SIG-M5 (cell line): ENCODE results near the gene CRTC3.

ENCODE experiments used
- DNase-seq: peaks from one replicate; lab custom pipeline; 2025; lab: John Stamatoyannopoulos, UW

The CRTC3 gene

GRCh38 chr15:90593499-90594158 is 63.9 kb downstream of the CRTC3 start:
- no peak for DNase-seq

DNA sequence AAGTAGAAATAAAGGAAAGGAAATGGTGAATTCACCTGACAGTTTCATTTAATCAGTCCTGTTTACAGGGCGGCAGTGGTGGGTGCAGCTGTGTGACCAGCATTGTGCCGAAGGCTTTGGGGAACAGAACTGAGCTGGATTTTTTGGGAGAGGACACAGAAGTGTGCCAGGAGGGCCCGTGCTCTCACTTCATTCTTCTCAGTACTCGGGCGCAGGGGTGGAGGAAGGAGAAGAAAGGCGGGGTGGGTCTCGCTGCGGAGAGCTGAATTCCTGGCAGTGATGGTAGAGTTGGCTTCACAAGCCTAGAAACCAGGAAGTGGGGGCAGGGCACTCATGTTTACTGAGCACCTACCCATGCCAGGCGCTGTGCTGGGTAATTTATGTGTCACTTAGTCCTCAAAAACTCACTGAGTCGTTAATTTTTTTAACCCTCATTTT is 64.6 kb downstream of the CRTC3 start:
- DNase-seq, result no peak

DNA sequence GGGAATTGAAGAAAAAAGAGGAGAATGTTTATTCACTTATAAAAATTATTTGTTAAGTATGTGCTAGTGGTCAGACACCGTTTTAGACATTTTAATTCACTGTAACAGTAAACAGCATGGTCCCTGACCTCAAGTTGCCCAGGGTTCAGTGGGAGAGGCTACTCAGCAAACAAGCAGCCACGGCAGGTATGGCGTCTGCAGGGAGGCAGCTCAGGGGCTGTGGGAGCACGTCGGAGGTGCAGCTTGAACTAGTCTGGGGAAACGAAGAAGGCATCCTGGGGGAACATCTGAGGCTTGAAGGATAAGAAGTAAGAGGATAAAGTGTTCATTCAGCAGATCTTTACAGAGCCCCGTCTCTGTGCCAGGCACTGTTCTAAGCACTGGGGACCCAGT is 66.0 kb downstream of the CRTC3 start:
- no peak for DNase-seq

- DNase-seq, result no peak
Measured at GRCh38 chr15:90596943-90597342, 67.2 kb downstream of the CRTC3 start.

- DNase-seq, result no peak
Measured at GRCh38 chr15:90597577-90597976, 67.9 kb downstream of the CRTC3 start.

DNA sequence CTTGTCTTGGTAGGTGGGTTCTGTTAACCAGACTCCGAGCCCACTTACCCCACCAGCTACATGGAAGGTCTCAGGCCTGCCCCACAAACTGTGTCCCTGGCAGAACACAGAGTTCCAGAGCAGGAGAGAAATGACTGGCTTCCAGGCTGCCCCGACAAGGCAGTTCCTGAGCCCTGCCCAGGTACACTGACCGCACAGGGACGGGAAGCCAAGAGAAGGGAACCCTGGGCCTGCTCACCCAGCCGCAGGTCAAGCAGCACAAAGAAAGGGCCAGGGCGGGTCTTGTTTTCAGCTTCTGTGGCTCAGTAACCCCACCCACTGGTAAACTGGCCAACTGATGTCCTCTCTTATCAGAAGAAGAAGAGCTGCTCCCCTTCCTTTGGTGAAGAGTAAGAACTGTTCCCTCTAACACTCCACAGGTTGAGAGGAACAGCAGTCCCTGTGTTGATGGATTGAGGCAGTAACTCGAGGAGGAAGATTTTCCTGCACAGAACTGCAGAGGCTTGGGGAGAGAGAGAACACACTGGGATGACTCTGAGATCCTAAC is 68.4 kb downstream of the CRTC3 start:
- no peak for DNase-seq

GRCh38 chr15:90598679-90599078 is 69.0 kb downstream of the CRTC3 start:
- DNase-seq, result no peak

- no peak for DNase-seq
Measured at GRCh38 chr15:90599116-90599515, 69.4 kb downstream of the CRTC3 start.

- no peak for DNase-seq
Measured at GRCh38 chr15:90599644-90600043, 69.9 kb downstream of the CRTC3 start.

- no peak for DNase-seq
Measured at GRCh38 chr15:90600954-90601353, 71.2 kb downstream of the CRTC3 start.

- DNase-seq, result no peak
Measured at GRCh38 chr15:90603893-90604292, 74.2 kb downstream of the CRTC3 start.

DNA sequence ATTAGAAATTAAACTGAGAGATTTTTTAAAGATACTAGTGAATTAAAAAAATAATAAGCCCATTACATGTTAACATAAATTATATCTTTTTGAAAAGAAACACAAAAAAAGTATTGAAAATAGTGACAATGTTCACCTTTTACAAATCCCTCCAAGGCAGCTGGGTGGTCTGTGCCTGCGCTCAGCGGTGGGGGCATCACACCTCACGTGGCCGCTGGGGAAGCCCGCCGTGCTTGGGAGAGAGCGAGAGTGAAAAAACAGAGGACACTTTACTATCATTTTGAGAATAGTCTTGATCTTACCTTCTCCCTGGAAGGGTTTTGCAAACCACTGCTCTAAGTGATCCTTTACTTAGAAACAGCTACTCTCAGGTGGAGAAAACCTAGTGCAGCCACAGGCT is 76.9 kb downstream of the CRTC3 start:
- no peak for DNase-seq

DNA sequence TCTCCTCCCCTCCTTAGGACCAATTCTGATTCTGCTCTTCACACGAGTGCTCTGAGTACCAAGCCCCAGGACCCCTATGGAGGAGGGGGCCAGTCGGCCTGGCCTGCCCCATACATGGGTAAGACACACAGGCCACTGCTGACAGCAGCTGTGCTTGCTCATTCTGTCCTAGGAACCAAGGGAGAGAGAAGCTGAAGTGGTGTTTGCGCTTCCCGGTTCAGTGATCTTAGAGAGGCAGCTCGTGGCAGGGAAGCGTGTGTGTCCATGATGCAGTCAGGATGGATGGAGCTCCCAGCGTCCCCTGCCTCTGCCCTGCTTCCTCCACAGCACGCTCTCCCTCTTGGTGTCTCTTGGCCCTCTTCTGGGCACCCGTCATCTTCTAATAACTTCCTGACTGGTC is 77.6 kb downstream of the CRTC3 start:
- DNase-seq, result no peak

GRCh38 chr15:90609242-90610180 is 79.8 kb downstream of the CRTC3 start:
- no peak for DNase-seq

GRCh38 chr15:90610190-90610589 is 80.5 kb downstream of the CRTC3 start:
- no peak for DNase-seq

GRCh38 chr15:90611157-90611556 is 81.4 kb downstream of the CRTC3 start:
- DNase-seq, result no peak

GRCh38 chr15:90617171-90617570 is 87.4 kb downstream of the CRTC3 start:
- no peak for DNase-seq

GRCh38 chr15:90617668-90618097 is 88.0 kb downstream of the CRTC3 start:
- DNase-seq, result no peak

DNA sequence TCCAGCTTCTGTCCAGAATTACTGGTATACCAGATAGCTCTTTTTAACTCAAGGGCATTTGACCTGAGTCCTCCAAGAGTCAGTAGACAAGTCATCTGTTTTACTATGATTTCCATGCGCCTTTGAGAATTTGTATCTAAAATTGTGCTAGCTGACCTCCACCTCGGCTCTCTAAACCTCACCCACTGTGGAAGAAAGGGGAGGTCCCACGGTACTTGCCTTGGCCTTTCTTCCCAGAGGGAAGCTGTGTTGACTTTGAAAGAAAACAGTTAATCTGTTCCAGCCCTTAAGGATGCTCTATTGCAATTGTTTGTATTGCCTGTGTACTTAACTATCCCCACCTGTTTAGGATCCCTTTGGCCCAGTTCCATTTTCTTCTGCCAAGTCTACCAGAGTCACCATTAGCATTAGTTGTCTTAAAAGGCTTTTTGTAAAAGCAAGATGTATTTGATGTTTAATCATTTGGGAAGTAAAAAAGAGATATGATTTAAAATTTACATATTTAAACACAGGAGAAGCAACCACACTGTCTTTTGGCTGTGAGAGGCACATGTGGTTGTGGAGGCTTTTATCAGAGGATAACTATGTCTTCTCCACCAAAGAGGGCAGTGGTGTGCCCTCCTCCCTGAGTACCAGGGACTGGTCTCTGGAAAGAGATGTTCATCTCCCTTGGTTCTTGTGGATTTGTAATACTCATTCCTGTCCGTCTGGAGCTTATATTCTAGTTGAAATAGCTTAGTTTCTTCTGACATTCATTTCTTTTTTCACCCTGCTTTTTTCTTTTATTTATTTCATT is 88.8 kb downstream of the CRTC3 start:
- DNase-seq, result no peak

DNA sequence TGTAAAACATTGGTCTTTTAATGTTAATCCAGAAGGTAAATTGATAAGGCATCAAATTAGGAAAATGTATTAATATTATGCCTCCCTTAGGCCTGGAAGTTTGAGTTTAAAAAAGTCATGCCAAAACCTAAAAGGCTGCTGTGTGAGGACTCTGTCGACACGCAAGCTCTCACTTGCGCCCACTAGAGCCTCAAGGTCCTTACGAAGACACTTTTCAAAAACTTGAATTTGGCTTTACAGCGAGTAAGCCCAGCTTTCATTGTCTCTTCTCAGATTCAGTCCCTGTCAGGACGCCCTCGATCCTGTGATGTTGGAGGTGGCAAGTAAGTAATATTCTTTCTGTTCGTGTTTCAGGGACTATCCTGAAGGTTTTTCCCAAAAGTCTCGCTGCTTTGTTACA is 89.7 kb downstream of the CRTC3 start:
- no peak for DNase-seq

GRCh38 chr15:90619939-90620338 is 90.2 kb downstream of the CRTC3 start:
- no peak for DNase-seq

GRCh38 chr15:90620379-90621067 is 90.8 kb downstream of the CRTC3 start:
- DNase-seq, result peak; percentile 6
